Hematopoietic multipotent progenitor cell treated with erythropoietin and hydrocortisone succinate and interleukin-3 and kit ligand, for 17 days (in vitro differentiated cells): ENCODE measurements around the gene OR51G2.

ENCODE experiments used
- DNase-seq: peaks from one replicate; pipeline ENCODE4 v3.0.0-alpha.2; 2015; ENCODE audit warnings: low spot score

The OR51G2 gene

GRCh38 chr11:4863876-4864275 is 55.3 kb downstream of the OR51G2 start:
- DNase-seq, result no peak
